ENCODE measurements around the gene BTBD9. TPM values are rescaled to one million over a fixed set of nuclear protein-coding genes. Genes with fewer than 3 reads are reported as not detected.

BTBD9 gene
- total and polyA plus RNA-seq, 2 donors (not counting 1 experiment from before 2014, with no cell fraction given): 4.1 to 48.9 TPM

DNA sequence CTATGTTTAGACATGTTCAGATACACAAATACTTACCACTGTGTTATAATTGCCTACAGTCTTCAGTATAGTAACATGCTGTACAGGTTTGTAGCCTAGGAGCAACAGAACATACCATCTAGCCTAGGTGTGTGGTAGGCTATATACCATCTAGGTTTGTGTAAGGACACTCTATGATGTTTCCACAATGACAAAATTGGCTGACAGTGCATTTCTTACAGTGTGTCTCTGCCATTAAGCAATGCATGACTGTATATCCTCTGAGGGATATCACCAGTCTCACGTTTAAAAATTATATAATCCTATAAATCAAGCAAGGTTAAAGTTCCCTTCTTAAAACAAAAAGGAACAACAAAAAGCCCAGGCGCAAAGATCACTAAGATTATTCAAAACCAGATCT, 352.2 kb downstream of the BTBD9 start:
- Mint-ChIP-seq H3K27ac (no peak overlapping the region), H3K4me1 (no peaks in the 10 kb centered on the region), H3K27me3 (no peaks in the 10 kb centered on the region), H3K4me3 (no peak overlapping the region), H3K9me3 (ENCODE audit: insufficient read depth) (no peaks in the 10 kb centered on the region)
- H3K9ac ChIP-seq (ENCODE audit: low read length): no peak overlapping the region
- H3K79me2 ChIP-seq (ENCODE audit: control insufficient read depth, insufficient read depth, low read length): no peaks in the 10 kb centered on the region
- H3K4me3 ChIP-seq (ENCODE audit: control extremely low read depth in 1 of 5, extremely low read depth in 1 of 5, insufficient read depth in 1 of 5, low read depth in 2 of 5, low read length in 4 of 5): no peak overlapping the region
- no CpG with 5 or more reads among the region's 2 CpGs for WGBS (ENCODE audit: insufficient coverage)
- peaks cover 0 to 11% of the 10 kb centered on the region in 2 experiments for H3K36me3 ChIP-seq (replicated peaks in 1 of 2; ENCODE audit: control extremely low read depth in 1 of 2, control insufficient read depth in 1 of 2, extremely low read depth in 1 of 2, insufficient read depth in 2 of 2, low read length in 1 of 2)
- H3K27ac ChIP-seq (ENCODE audit: low read length in 2 of 2): no peak overlapping the region
- ChIA-PET POLR2A (no interaction called here), CTCF (no interaction called here)
- no peak overlapping the region for H2AFZ ChIP-seq (ENCODE audit: insufficient read depth, low read depth, low read length, poor library complexity, severe bottlenecking)
- H3K4me2 ChIP-seq (replicated peaks; ENCODE audit: low read depth, low read length, poor library complexity, severe bottlenecking): no peak overlapping the region
- no peaks in the 10 kb centered on the region for H3K27me3 ChIP-seq (replicated peaks in 1 of 4; ENCODE audit: control extremely low read depth in 1 of 4, control insufficient read depth in 3 of 4, insufficient read depth in 4 of 4, low read length in 3 of 4)
- no peaks in the 10 kb centered on the region for H3K4me1 ChIP-seq (ENCODE audit: control insufficient read depth in 2 of 2, insufficient read depth in 2 of 2, low read length in 2 of 2)
- TF ChIP-seq EZH2 (IDR thresholded peaks at IDR 0.05; ENCODE audit: borderline replicate concordance, insufficient read depth, low read depth, low read length, poor library complexity, severe bottlenecking): no peak
- TF ChIP-seq, protein P1, sequence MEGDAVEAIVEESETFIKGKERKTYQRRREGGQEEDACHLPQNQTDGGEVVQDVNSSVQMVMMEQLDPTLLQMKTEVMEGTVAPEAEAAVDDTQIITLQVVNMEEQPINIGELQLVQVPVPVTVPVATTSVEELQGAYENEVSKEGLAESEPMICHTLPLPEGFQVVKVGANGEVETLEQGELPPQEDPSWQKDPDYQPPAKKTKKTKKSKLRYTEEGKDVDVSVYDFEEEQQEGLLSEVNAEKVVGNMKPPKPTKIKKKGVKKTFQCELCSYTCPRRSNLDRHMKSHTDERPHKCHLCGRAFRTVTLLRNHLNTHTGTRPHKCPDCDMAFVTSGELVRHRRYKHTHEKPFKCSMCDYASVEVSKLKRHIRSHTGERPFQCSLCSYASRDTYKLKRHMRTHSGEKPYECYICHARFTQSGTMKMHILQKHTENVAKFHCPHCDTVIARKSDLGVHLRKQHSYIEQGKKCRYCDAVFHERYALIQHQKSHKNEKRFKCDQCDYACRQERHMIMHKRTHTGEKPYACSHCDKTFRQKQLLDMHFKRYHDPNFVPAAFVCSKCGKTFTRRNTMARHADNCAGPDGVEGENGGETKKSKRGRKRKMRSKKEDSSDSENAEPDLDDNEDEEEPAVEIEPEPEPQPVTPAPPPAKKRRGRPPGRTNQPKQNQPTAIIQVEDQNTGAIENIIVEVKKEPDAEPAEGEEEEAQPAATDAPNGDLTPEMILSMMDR (IDR thresholded peaks at IDR 0.05): no peak
- H3K9me3 ChIP-seq (ENCODE audit: control extremely low read depth in 1 of 3, control insufficient read depth in 2 of 3, insufficient read depth in 1 of 3, low read length in 2 of 3): no peaks in the 10 kb centered on the region
- ATAC-seq (ENCODE audit: low read depth): no peak
- DNase-seq: no peak
- H4K20me1 ChIP-seq (ENCODE audit: control insufficient read depth, insufficient read depth, low read length, poor library complexity, severe bottlenecking): no peaks in the 10 kb centered on the region
- intact Hi-C loops (cut with micrococcal nuclease): no loop called here

DNA sequence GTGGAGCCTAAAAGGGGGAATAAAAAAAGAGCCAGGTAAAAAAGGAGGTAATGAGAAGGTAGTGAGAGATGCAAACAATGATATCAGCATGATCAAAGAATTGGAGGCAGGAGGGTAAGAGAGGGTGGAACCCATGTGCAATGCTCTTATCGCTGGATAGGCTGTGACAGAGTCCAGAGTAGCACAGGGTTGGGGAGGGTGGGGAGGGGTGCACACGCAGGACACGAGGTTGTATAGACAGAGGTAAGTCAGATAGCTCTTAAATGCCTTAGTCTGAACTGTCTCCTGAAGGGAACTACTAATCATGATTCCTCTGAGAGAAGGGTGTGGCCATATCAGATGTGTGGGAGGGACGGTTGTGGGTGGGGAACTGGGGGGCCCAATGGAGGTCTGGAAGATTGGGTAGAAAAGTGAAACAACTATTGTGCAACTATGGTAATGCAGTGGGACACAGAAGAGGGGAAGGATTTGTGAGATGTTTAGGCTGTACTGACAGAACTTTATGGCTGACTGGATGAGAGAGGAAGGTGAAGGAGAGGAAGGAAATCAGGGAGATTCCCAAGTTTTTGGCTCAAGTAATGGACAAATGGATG, 354.8 kb downstream of the BTBD9 start:
- Histone ChIP-seq H3K27me3 (replicated peaks in 1 of 4; ENCODE audit: control extremely low read depth in 1 of 4, control insufficient read depth in 3 of 4, insufficient read depth in 4 of 4, low read length in 3 of 4) (no peaks in the 10 kb centered on the region), H3K27ac (ENCODE audit: low read length in 2 of 2) (no peak overlapping the region), H3K4me1 (ENCODE audit: control insufficient read depth in 2 of 2, insufficient read depth in 2 of 2, low read length in 2 of 2) (no peaks in the 10 kb centered on the region), H3K9ac (ENCODE audit: low read length) (no peak overlapping the region), H3K36me3 (replicated peaks in 1 of 2; ENCODE audit: control extremely low read depth in 1 of 2, control insufficient read depth in 1 of 2, extremely low read depth in 1 of 2, insufficient read depth in 2 of 2, low read length in 1 of 2) (peaks cover 0 to 11% of the 10 kb centered on the region in 2 experiments), H3K79me2 (ENCODE audit: control insufficient read depth, insufficient read depth, low read length) (no peaks in the 10 kb centered on the region), H4K20me1 (ENCODE audit: control insufficient read depth, insufficient read depth, low read length, poor library complexity, severe bottlenecking) (no peaks in the 10 kb centered on the region), H2AFZ (ENCODE audit: insufficient read depth, low read depth, low read length, poor library complexity, severe bottlenecking) (no peak overlapping the region), H3K9me3 (ENCODE audit: control extremely low read depth in 1 of 3, control insufficient read depth in 2 of 3, insufficient read depth in 1 of 3, low read length in 2 of 3) (no peaks in the 10 kb centered on the region), H3K4me3 (ENCODE audit: control extremely low read depth in 1 of 5, extremely low read depth in 1 of 5, insufficient read depth in 1 of 5, low read depth in 2 of 5, low read length in 4 of 5) (no peak overlapping the region), H3K4me2 (replicated peaks; ENCODE audit: low read depth, low read length, poor library complexity, severe bottlenecking) (no peak overlapping the region)
- POLR2A ChIA-PET: no interaction called here
- ATAC-seq (ENCODE audit: low read depth) (no peak), DNase-seq (no peak)
- Mint-ChIP-seq H3K4me1 (no peaks in the 10 kb centered on the region), H3K27ac (no peak overlapping the region), H3K4me3 (no peak overlapping the region), H3K27me3 (no peaks in the 10 kb centered on the region), H3K9me3 (ENCODE audit: insufficient read depth) (no peaks in the 10 kb centered on the region)
- intact Hi-C loops (cut with micrococcal nuclease): no loop called here
- TF ChIP-seq EZH2 (IDR thresholded peaks at IDR 0.05; ENCODE audit: borderline replicate concordance, insufficient read depth, low read depth, low read length, poor library complexity, severe bottlenecking): no peak
- TF ChIP-seq, protein P1 (IDR thresholded peaks at IDR 0.05): no peak
- CTCF ChIA-PET: no interaction called here
- 98% methylated on average over 4 of the region's 4 CpGs for WGBS (ENCODE audit: insufficient coverage)

All from B cell (primary cell).